ENCODE measurements around the gene HMGCLL1. TPM values are rescaled to one million over a fixed set of nuclear protein-coding genes. Genes with fewer than 3 reads are reported as not detected.

HMGCLL1 gene
- total and polyA plus RNA-seq, 4 donors: 0.24 to 0.93 (median 0.66) TPM

DNA sequence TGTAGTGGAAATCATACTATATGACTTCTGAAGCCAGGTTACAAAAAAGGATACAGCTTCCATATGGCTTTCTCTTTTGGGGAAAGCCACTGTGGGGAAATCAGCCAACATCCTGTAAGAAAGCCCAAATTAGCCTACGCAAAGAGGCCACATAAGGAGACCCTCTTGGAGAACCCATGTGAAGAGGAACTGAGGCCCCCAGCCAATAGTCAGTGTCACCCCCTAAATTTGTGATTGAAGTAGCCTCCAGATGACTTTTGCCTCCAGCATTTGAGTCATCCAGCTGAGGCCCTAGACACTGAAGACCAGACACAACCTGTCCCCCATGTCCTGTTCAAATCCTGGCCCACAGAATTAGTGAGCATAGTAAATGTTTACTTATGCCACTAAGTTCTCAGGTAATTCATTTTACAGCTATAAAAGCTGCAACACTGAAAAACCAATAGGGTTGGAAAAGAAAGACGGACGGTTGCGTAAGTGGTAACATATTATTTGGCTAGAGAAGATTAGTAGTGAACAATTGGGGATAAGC lies 60.4 kb downstream of the HMGCLL1 start:
- no peaks in the 10 kb centered on the region for H3K36me3 ChIP-seq (ENCODE audit: control insufficient read depth in 4 of 4, insufficient read depth in 3 of 4, low read depth in 1 of 4, low read length in 3 of 4)
- H3K27ac ChIP-seq (ENCODE audit: low read depth in 1 of 2, low read length in 2 of 2): no peak overlapping the region
- no peak for DNase-seq (ENCODE audit: low spot score)
- no peak overlapping the region for H3K4me3 ChIP-seq (ENCODE audit: low read depth in 1 of 3, low read length in 3 of 3)
- 87% methylated on average over 4 of the region's 4 CpGs for WGBS
- no peaks in the 10 kb centered on the region for H3K27me3 ChIP-seq (ENCODE audit: control insufficient read depth in 4 of 4, insufficient read depth in 4 of 4, low read length in 3 of 4)
- TF ChIP-seq SP1 (IDR thresholded peaks at IDR 0.05) (no peak), TAF1 (conservative IDR thresholded peaks at IDR 0.05) (no peak), YY1 (IDR thresholded peaks at IDR 0.05) (no peak), HNF4A (conservative IDR thresholded peaks at IDR 0.05) (no peak), FOXA1 (IDR thresholded peaks at IDR 0.05) (no peak), RAD21 (IDR thresholded peaks at IDR 0.05) (no peak), HNF4G (IDR thresholded peaks at IDR 0.05) (no peak)
- TF ChIP-seq, protein P1, sequence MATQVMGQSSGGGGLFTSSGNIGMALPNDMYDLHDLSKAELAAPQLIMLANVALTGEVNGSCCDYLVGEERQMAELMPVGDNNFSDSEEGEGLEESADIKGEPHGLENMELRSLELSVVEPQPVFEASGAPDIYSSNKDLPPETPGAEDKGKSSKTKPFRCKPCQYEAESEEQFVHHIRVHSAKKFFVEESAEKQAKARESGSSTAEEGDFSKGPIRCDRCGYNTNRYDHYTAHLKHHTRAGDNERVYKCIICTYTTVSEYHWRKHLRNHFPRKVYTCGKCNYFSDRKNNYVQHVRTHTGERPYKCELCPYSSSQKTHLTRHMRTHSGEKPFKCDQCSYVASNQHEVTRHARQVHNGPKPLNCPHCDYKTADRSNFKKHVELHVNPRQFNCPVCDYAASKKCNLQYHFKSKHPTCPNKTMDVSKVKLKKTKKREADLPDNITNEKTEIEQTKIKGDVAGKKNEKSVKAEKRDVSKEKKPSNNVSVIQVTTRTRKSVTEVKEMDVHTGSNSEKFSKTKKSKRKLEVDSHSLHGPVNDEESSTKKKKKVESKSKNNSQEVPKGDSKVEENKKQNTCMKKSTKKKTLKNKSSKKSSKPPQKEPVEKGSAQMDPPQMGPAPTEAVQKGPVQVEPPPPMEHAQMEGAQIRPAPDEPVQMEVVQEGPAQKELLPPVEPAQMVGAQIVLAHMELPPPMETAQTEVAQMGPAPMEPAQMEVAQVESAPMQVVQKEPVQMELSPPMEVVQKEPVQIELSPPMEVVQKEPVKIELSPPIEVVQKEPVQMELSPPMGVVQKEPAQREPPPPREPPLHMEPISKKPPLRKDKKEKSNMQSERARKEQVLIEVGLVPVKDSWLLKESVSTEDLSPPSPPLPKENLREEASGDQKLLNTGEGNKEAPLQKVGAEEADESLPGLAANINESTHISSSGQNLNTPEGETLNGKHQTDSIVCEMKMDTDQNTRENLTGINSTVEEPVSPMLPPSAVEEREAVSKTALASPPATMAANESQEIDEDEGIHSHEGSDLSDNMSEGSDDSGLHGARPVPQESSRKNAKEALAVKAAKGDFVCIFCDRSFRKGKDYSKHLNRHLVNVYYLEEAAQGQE (IDR thresholded peaks at IDR 0.05): no peak
- H3K9ac ChIP-seq (ENCODE audit: low read depth in 1 of 2, low read length in 2 of 2): no peak overlapping the region
- no peaks in the 10 kb centered on the region for H3K4me1 ChIP-seq (ENCODE audit: control insufficient read depth in 4 of 4, insufficient read depth in 4 of 4, low read length in 3 of 4)
- no peaks in the 10 kb centered on the region for H3K9me3 ChIP-seq (ENCODE audit: control insufficient read depth in 4 of 4, low read length in 3 of 4)

DNA sequence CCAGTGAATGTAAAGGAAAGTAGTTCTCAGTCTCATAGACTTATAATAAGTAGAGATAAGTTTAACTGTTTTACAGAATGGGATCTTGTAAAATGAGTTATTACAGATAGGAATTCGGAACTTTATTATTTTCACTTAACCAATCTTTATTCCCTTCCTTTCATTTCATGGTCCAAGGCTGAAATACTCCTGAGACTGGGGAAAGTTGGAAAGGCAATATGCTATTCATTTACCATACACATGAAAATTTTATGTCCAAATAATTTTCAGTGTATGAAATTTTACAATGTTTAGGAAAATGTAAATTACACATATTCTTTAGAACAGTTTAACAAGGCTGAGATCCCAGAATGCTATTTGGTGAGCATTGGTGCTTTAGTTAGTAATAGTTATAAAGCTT lies 62.3 kb downstream of the HMGCLL1 start:
- H3K27ac ChIP-seq (ENCODE audit: low read depth in 1 of 2, low read length in 2 of 2): no peak overlapping the region
- H3K4me1 ChIP-seq (ENCODE audit: control insufficient read depth in 4 of 4, insufficient read depth in 4 of 4, low read length in 3 of 4): no peaks in the 10 kb centered on the region
- no peak overlapping the region for H3K4me3 ChIP-seq (ENCODE audit: low read depth in 1 of 3, low read length in 3 of 3)
- H3K9ac ChIP-seq (ENCODE audit: low read depth in 1 of 2, low read length in 2 of 2): no peak overlapping the region
- H3K27me3 ChIP-seq (ENCODE audit: control insufficient read depth in 4 of 4, insufficient read depth in 4 of 4, low read length in 3 of 4): no peaks in the 10 kb centered on the region
- no peak for DNase-seq (ENCODE audit: low spot score)
- 58% methylated on average over 1 of the region's 1 CpG for WGBS
- no peaks in the 10 kb centered on the region for H3K9me3 ChIP-seq (ENCODE audit: control insufficient read depth in 4 of 4, low read length in 3 of 4)
- no peak for TF ChIP-seq GABPA (IDR thresholded peaks at IDR 0.05 in 1 of 2, conservative IDR thresholded peaks at IDR 0.05 in 1 of 2)
- no peak for TF ChIP-seq RAD21 (IDR thresholded peaks at IDR 0.05)
- TF ChIP-seq, protein P2, sequence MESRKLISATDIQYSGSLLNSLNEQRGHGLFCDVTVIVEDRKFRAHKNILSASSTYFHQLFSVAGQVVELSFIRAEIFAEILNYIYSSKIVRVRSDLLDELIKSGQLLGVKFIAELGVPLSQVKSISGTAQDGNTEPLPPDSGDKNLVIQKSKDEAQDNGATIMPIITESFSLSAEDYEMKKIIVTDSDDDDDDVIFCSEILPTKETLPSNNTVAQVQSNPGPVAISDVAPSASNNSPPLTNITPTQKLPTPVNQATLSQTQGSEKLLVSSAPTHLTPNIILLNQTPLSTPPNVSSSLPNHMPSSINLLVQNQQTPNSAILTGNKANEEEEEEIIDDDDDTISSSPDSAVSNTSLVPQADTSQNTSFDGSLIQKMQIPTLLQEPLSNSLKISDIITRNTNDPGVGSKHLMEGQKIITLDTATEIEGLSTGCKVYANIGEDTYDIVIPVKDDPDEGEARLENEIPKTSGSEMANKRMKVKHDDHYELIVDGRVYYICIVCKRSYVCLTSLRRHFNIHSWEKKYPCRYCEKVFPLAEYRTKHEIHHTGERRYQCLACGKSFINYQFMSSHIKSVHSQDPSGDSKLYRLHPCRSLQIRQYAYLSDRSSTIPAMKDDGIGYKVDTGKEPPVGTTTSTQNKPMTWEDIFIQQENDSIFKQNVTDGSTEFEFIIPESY (IDR thresholded peaks at IDR 0.05): no peak
- TF ChIP-seq HNF4A (conservative IDR thresholded peaks at IDR 0.05): no peak
- TF ChIP-seq, protein P1 (IDR thresholded peaks at IDR 0.05): no peak
- no peak for TF ChIP-seq RXRA (IDR thresholded peaks at IDR 0.05)
- TF ChIP-seq FOXA1 (IDR thresholded peaks at IDR 0.05): no peak
- TF ChIP-seq FOXA2 (IDR thresholded peaks at IDR 0.05): no peak
- TF ChIP-seq, protein P3, sequence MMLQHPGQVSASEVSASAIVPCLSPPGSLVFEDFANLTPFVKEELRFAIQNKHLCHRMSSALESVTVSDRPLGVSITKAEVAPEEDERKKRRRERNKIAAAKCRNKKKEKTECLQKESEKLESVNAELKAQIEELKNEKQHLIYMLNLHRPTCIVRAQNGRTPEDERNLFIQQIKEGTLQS (IDR thresholded peaks at IDR 0.05): no peak
- H3K36me3 ChIP-seq (ENCODE audit: control insufficient read depth in 4 of 4, insufficient read depth in 3 of 4, low read depth in 1 of 4, low read length in 3 of 4): no peaks in the 10 kb centered on the region
